GM12875 (cell line): ENCODE data around the gene TMEM89.

Experiments used
- H3K4me3 ChIP-seq: one replicate; pipeline ENCODE4 v1.5.1; 2011; ENCODE audit warnings: low read depth, low read length, control low read depth
- TF ChIP-seq, protein P1 (sequence below): IDR thresholded peaks from 2 replicates; pipeline ENCODE4 v1.5.1; 2011; ENCODE audit warnings: low read depth, mild to moderate bottlenecking, control low read depth, inconsistent platforms, low read length, moderate library complexity, borderline replicate concordance; ENCODE audit not compliant: insufficient read depth

The TMEM89 gene

DNA sequence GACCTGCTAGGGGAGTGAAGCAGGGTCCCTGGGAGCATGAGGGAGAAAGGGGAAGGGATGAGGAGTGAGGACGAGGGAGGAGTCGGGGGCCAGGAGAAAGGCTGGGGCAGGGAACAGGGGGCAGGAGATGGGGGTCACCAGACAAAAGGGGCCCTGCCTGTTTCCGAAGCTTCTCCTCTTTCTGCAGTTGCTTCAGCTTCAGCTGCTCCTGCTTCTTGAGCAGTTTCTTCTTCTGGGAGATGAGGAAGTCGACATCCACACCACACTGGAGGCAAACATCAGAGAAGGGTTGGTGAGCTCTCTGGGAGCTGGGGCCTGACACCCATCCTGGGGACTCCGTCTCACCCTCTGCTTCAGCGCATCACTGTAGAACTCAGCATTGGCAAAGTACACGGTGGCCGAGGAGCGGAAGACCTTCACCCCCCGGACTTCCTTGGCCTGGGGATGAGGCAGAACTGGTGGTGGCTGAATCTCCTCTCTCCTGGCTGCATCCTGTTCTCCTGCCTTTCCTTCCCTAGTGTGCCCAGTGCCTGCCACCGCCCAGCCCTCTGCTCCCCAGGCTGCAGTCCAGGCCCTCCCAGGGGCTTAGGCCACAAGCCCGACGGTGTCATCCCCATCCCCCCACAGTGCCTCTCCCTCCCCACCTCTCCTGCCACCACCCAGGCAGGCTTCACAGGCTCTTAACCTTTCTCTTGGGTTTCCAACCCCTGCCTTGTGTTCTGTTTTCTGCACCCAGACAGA, 6.9 kb upstream of the TMEM89 start:
- TF ChIP-seq, protein P1, sequence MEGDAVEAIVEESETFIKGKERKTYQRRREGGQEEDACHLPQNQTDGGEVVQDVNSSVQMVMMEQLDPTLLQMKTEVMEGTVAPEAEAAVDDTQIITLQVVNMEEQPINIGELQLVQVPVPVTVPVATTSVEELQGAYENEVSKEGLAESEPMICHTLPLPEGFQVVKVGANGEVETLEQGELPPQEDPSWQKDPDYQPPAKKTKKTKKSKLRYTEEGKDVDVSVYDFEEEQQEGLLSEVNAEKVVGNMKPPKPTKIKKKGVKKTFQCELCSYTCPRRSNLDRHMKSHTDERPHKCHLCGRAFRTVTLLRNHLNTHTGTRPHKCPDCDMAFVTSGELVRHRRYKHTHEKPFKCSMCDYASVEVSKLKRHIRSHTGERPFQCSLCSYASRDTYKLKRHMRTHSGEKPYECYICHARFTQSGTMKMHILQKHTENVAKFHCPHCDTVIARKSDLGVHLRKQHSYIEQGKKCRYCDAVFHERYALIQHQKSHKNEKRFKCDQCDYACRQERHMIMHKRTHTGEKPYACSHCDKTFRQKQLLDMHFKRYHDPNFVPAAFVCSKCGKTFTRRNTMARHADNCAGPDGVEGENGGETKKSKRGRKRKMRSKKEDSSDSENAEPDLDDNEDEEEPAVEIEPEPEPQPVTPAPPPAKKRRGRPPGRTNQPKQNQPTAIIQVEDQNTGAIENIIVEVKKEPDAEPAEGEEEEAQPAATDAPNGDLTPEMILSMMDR: no peak
- no peak overlapping the region for H3K4me3 ChIP-seq

DNA sequence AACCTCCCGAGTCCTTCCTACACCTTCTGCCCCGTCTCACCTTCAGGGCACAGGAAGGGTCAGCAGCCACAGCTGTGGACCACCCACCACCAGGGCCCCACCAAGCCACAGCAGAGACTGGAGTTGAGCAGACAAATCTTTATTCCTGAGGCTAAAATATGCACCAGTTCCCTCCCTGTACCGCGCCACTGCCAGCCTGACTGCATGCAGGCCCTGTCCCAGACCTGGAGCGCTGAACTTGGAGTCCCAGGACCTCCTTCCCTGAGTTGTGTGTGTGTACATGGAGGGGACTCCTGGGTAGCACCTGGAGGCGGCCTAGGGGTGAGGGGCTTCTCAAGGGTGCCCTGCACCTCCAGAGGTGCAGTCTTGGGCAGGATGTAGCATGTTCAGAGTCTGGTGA, 4.0 kb upstream of the TMEM89 start:
- TF ChIP-seq, protein P1: no peak
- H3K4me3 ChIP-seq: no peak overlapping the region

DNA sequence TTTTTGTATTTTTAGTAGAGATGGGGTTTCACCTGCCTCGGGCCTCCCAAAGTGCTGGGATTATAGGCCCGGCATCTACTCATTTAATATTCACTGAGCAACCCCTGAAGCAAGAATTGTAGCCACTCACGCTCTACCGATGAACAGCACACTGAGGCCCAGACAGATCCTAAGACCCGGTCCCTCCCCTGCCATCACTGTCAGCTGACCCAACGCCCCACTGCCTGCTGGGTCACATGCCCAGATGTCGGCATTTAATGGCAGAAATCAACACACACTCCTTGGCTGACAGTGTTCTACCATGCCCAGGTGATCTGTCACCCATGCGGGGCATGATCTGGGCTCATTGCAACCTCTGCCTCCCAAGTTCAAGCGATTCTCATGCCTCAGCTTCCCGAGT, 3.2 kb upstream of the TMEM89 start:
- TF ChIP-seq, protein P1: no peak
- no peak overlapping the region for H3K4me3 ChIP-seq

DNA sequence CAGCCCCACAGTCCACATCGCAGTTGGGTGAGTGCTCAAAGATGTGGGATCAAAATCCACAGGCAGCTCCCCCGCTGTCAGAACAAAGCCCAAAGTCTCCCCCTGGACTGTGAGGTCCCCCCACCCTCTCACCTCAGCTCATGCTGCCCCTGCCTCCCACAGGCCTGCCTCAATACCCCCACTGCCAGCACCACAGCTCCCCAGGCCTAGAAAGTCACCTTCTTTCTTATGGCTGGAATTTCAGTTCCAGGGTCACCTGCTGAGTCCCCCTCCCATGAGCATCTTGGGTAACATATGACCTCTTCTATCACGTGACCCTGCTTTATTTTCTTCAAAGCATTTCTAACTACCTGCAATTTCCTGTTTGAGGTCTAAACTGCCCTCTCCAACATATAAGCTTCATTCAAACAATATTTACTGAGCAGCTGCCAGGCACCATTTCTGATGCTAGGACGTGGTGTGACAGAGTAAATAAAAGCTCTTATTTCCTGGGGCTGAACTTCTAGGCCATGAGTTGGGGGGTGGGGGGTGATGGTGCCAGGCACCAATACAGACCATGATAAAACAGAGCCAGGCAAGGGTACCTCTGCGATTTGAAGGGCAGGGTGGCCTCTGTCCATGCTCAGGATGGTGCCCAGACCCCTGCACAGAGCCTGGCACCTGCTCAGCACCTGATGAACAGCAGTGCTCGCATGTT, 2.4 kb upstream of the TMEM89 start:
- TF ChIP-seq, protein P1: no peak
- no peak overlapping the region for H3K4me3 ChIP-seq

DNA sequence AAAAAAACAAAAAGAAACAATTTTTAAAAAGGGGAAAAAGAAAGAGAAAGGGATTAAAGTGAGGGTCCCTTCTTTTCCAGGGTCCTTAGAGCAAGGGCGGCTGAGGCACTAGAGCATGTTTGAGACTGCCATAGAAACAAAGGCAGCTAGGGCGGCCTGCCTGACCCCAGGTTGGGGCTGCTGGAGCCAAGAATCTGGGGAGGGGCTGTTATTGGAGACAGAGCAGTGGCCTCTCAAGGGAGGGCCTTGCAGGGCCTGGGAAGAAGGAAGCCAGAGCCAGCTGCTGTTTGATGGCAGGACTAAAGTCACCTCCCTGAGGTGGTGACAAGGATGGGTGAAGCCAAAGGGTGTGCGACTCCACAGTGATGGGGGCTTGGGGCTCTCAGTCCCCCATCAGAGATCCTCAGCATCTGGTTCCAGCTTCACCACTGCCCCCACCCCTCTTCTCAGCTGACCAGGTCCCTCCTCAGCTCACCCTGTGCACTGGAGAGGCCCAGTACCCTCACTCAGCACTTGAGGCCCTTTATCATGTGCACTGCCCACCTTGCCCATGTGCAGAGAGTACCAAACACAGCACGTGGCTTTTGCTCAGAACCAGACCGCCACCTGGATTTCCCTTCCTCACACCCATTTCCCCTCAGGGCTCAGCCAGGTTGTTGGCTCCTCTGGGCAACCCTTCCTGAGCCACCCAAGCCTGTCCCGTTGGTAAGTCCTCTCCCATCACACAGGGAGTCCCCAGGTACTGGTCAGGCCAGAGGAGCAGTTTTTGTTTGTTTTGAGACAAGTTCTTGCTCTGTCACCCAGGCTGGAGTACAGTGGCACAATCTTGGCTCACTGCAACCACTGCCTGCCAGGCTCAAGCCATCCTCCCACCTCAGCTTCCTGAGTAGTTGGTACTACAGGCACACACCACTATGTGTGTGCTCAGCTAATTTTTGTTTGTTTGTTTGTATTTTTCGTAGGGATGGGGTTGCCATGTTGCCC, 1.7 kb downstream of the TMEM89 start:
- TF ChIP-seq, protein P1: no peak
- no peak overlapping the region for H3K4me3 ChIP-seq

DNA sequence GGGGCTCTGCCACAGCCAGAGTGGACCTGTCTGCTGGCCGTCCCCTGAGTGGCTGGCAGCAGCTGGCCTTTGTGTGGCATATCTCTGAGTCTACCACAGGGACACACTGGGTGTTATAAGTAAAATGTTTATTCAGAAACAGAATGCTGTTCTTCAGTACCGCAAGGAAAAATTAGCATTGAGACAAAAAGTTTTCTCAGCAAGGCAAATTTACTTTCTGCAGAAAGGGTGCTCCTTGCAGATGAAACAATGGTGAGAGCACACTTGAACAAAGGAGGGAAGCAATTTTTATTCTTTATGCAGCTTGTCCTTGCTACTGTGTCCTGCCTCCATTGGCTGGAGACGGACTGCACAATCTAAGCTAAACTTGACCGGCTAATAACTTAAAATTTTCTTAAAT, 4.0 kb downstream of the TMEM89 start:
- TF ChIP-seq, protein P1: no peak
- H3K4me3 ChIP-seq: no peak overlapping the region
